ENCODE data around the gene MBLAC1.

DNA sequence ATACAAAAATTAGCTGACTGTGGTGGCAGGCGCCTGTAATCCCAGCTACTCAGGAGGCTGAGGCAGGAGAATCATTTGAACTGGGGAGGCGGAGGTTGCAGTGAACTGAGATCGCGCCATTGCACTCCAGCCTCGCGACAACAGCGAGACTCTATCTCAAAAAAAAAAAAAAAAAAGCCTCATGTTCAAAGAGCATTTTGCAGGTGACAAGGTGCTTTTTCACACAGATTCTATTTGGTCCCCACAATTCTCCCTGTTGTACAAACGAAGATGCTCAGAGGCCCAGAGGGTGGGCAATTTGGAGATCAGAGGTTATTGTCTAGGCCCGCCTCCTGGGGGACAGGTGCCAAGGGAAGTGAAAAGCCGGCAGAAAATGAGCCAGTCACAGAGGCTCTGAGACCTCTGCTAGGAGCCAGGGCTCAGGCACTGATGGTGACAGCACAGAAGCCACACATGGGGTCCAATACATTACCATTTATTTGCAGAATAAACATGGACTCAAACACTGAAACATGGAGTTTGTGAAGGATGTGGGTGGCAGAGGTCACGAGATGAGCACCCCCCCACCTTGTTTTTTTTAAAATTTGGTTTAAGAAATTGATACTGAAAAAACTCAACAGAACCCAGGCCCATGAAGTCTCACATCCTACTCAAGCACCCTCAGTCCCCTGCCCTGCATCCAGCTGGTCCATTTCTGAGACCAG is 42.5 kb downstream of the MBLAC1 start:
- no peak for TF ChIP-seq CEBPB (IDR thresholded peaks at IDR 0.05; ENCODE audit: low read depth, low read length)
- TF ChIP-seq, protein P1, sequence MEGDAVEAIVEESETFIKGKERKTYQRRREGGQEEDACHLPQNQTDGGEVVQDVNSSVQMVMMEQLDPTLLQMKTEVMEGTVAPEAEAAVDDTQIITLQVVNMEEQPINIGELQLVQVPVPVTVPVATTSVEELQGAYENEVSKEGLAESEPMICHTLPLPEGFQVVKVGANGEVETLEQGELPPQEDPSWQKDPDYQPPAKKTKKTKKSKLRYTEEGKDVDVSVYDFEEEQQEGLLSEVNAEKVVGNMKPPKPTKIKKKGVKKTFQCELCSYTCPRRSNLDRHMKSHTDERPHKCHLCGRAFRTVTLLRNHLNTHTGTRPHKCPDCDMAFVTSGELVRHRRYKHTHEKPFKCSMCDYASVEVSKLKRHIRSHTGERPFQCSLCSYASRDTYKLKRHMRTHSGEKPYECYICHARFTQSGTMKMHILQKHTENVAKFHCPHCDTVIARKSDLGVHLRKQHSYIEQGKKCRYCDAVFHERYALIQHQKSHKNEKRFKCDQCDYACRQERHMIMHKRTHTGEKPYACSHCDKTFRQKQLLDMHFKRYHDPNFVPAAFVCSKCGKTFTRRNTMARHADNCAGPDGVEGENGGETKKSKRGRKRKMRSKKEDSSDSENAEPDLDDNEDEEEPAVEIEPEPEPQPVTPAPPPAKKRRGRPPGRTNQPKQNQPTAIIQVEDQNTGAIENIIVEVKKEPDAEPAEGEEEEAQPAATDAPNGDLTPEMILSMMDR (conservative IDR thresholded peaks at IDR 0.05; ENCODE audit: low read depth, low read length), result no peak
- TF ChIP-seq POLR2A (IDR thresholded peaks at IDR 0.05; ENCODE audit: low read depth, low read length), result no peak
- TF ChIP-seq RFX5 (IDR thresholded peaks at IDR 0.05; ENCODE audit: low read depth, low read length), result no peak
- TF ChIP-seq, protein P2, sequence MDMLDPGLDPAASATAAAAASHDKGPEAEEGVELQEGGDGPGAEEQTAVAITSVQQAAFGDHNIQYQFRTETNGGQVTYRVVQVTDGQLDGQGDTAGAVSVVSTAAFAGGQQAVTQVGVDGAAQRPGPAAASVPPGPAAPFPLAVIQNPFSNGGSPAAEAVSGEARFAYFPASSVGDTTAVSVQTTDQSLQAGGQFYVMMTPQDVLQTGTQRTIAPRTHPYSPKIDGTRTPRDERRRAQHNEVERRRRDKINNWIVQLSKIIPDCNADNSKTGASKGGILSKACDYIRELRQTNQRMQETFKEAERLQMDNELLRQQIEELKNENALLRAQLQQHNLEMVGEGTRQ (IDR thresholded peaks at IDR 0.05; ENCODE audit: low read depth, low read length), result no peak
- TF ChIP-seq BHLHE40 (IDR thresholded peaks at IDR 0.05; ENCODE audit: low read depth, low read length), result no peak
- no peak for TF ChIP-seq CHD1 (IDR thresholded peaks at IDR 0.05; ENCODE audit: low read depth, low read length)
- TF ChIP-seq SMC3 (IDR thresholded peaks at IDR 0.05; ENCODE audit: low read depth, low read length), result no peak
- no peak for TF ChIP-seq RCOR1 (IDR thresholded peaks at IDR 0.05; ENCODE audit: insufficient replicate concordance, low read length)
- no peak for TF ChIP-seq MXI1 (IDR thresholded peaks at IDR 0.05; ENCODE audit: borderline replicate concordance, low read depth, low read length)
- TF ChIP-seq MAFK (IDR thresholded peaks at IDR 0.05; ENCODE audit: low read depth, low read length), result no peak
